Uterus (tissue), 4 donors: ENCODE measurements around the gene TRIO. TPM values are rescaled to one million over a fixed set of nuclear protein-coding genes. Genes with fewer than 3 reads are reported as not detected.
A peak's percentile ranks its signal among the peaks of the same experiment; 100 is the strongest.

Experiments used
- DNase-seq, 2 donors: peaks; one replicate each; pipeline ENCODE4 v3.0.0-alpha.2; 2019 to 2020
- H3K27ac ChIP-seq, 2 donors: fragments of 200-600 bp; sonication (generic); 1 replicate in 1 of 2; 2 replicates in 1 of 2; pipeline ENCODE4 v1.5.1; 2016 to 2018
- H3K27me3 ChIP-seq, 2 donors: fragments of 200-600 bp; sonication (generic); one replicate each; pipeline ENCODE4 v1.5.1; 2018 to 2019; ENCODE audit warnings: control low read depth in 1 of 2
- H3K36me3 ChIP-seq, 2 donors: fragments of 200-600 bp; sonication (generic); one replicate each; pipeline ENCODE4 v1.5.1; 2019; ENCODE audit warnings: control low read depth in 1 of 2
- H3K4me1 ChIP-seq, 2 donors: fragments of 200-600 bp; sonication (generic); one replicate each; pipeline ENCODE4 v1.5.1; 2018 to 2019; ENCODE audit warnings: control low read depth in 1 of 2
- H3K4me3 ChIP-seq, 2 donors: fragments of 200-600 bp; sonication (generic); 1 replicate in 1 of 2; 2 replicates in 1 of 2; pipeline ENCODE4 v1.5.1; 2018 to 2019; ENCODE audit warnings: mild to moderate bottlenecking in 1 of 2
- H3K9me3 ChIP-seq, 2 donors: fragments of 200-600 bp; sonication (generic); one replicate each; pipeline ENCODE4 v1.5.1; 2019; ENCODE audit warnings: control low read depth in 1 of 2
- CTCF ChIP-seq, 4 experiments: fragments of 200-600 bp in 2 of 4; fragments of 450-650 bp in 2 of 4; sonication (generic) in 2 of 4; IDR thresholded peaks; one replicate each; pipeline ENCODE4 v1.5.1; 2016 to 2019; ENCODE audit warnings: antibody characterized with exemption in 4 of 4, mild to moderate bottlenecking in 2 of 4, moderate library complexity in 1 of 4
- POLR2A ChIP-seq, 2 donors: fragments of 450-650 bp; IDR thresholded peaks; one replicate each; pipeline ENCODE4 v1.6.1; 2016; ENCODE audit warnings: antibody characterized with exemption in 2 of 2, mild to moderate bottlenecking in 1 of 2, moderate library complexity in 1 of 2
- intact Hi-C: fragments of 100-400 bp; cut with DNase I; formaldehyde crosslinking; loops from one replicate; pipeline ENCODE4 v1.15.1; 2023; ENCODE audit warnings: low total_unique reads
- total RNA-seq, 4 donors: library from RNA; depleted of rRNA in 3 of 4; stranded (reverse); fragments of >200 nt in 3 of 4; gene quantifications; one replicate each; pipeline versions ENCODE4 v1.1.0 to v1.2.4, GENCODE V29; 2014 to 2023
- donor health status: DM: yes; HTN: yes; CAD: no.

Gene TRIO
- total RNA-seq, 4 donors from 2014 or later, result 93.5 to 234 (median 207) TPM

- peaks cover 0 to 4% of the 10 kb centered on the region in 2 donors for H3K4me1 ChIP-seq
- intact Hi-C loops, result no loop called here
Observed at GRCh38 chr5:14249258-14250082, 106.3 kb downstream of the TRIO start.

GRCh38 chr5:14250084-14250695 lies 107.0 kb downstream of the TRIO start:
- TF ChIP-seq POLR2A (IDR thresholded peaks at IDR 0.05) (peak; percentile 9 to 50), CTCF (IDR thresholded peaks at IDR 0.05) (no peak)
- peaks cover 0 to 4% of the 10 kb centered on the region in 2 donors for H3K4me1 ChIP-seq
- intact Hi-C loops, result no loop called here
- H3K4me3 ChIP-seq, result peak overlapping the region in 1 of 2 donors; percentile 12
- no peaks in the 10 kb centered on the region for H3K9me3 ChIP-seq
- H3K36me3 ChIP-seq, result no peaks in the 10 kb centered on the region
- peak; percentile 79 to 87 for DNase-seq
- H3K27me3 ChIP-seq, result no peaks in the 10 kb centered on the region
- H3K27ac ChIP-seq, result peak overlapping the region; percentile 65 to 79

More at GRCh38 chr5:14249258-14250082, 106.3 kb downstream of the TRIO start:
- TF ChIP-seq CTCF (IDR thresholded peaks at IDR 0.05) (no peak), POLR2A (IDR thresholded peaks at IDR 0.05) (no peak)
- no peak for DNase-seq
- Histone ChIP-seq H3K27me3 (no peaks in the 10 kb centered on the region), H3K27ac (peak overlapping the region; percentile 25 to 79), H3K9me3 (no peaks in the 10 kb centered on the region), H3K36me3 (no peaks in the 10 kb centered on the region), H3K4me3 (no peak overlapping the region)

- H3K27ac ChIP-seq, result peak overlapping the region; percentile 65 to 79
- H3K4me1 ChIP-seq, result peaks cover 0 to 4% of the 10 kb centered on the region in 2 donors
- H3K9me3 ChIP-seq, result no peaks in the 10 kb centered on the region
- TF ChIP-seq POLR2A (IDR thresholded peaks at IDR 0.05), result no peak
- TF ChIP-seq CTCF (IDR thresholded peaks at IDR 0.05), result no peak
- intact Hi-C loops, result no loop called here
- DNase-seq, result no peak
- H3K27me3 ChIP-seq, result no peaks in the 10 kb centered on the region
- H3K36me3 ChIP-seq, result no peaks in the 10 kb centered on the region
- H3K4me3 ChIP-seq, result no peak overlapping the region
Observed at GRCh38 chr5:14250748-14251701, 107.9 kb downstream of the TRIO start.

GRCh38 chr5:14251733-14252132 lies 108.6 kb downstream of the TRIO start:
- Histone ChIP-seq H3K9me3 (no peaks in the 10 kb centered on the region), H3K27ac (peak overlapping the region in 1 of 2 donors; percentile 79), H3K4me1 (peaks cover under 1 to 4% of the 10 kb centered on the region in 2 donors), H3K4me3 (no peak overlapping the region), H3K27me3 (no peaks in the 10 kb centered on the region), H3K36me3 (no peaks in the 10 kb centered on the region)
- intact Hi-C loops, result no loop called here
- TF ChIP-seq POLR2A (IDR thresholded peaks at IDR 0.05) (no peak), CTCF (IDR thresholded peaks at IDR 0.05) (no peak)
- DNase-seq, result no peak
